Tibial nerve (tissue), 4 donors: Measurements from ENCODE around the gene MXD3. TPM values are rescaled to one million over a fixed set of nuclear protein-coding genes. Genes with fewer than 3 reads are reported as not detected.

Source experiments
- DNase-seq, 2 donors: peaks; one replicate each; pipeline ENCODE4 v3.0.0-alpha.2; 2019; ENCODE audit warnings: low spot score in 2 of 2
- H3K27ac ChIP-seq, 4 donors: fragments of 200-600 bp; sonication (generic) in 3 of 4; one replicate each; pipeline ENCODE4 v1.5.1; 2017 to 2019; ENCODE audit warnings: mild to moderate bottlenecking in 1 of 4
- H3K27me3 ChIP-seq, 2 donors: fragments of 200-600 bp; sonication (generic) in 1 of 2; one replicate each; pipeline versions ENCODE4 v1.5.1 to v1.6.0; 2017 to 2019
- H3K36me3 ChIP-seq, 3 donors: fragments of 200-600 bp; sonication (generic); one replicate each; pipeline ENCODE4 v1.5.1; 2018 to 2019
- H3K4me1 ChIP-seq, 4 donors: fragments of 200-600 bp; sonication (generic) in 3 of 4; one replicate each; pipeline ENCODE4 v1.5.1; 2017 to 2019
- H3K4me3 ChIP-seq, 4 donors: fragments of 200-600 bp; sonication (generic) in 3 of 4; one replicate each; pipeline ENCODE4 v1.5.1; 2017 to 2019; ENCODE audit warnings: mild to moderate bottlenecking in 1 of 4, moderate library complexity in 1 of 4
- H3K9me3 ChIP-seq, 4 donors: fragments of 200-600 bp; sonication (generic) in 3 of 4; one replicate each; pipeline ENCODE4 v1.5.1; 2017 to 2019
- CTCF ChIP-seq, 5 experiments: fragments of 200-600 bp in 3 of 5; fragments of 450-650 bp in 2 of 5; sonication (generic) in 3 of 5; IDR thresholded peaks; one replicate each; pipeline ENCODE4 v1.5.1; 2016 to 2019; ENCODE audit warnings: antibody characterized with exemption in 5 of 5, mild to moderate bottlenecking in 3 of 5, moderate library complexity in 2 of 5
- EP300 ChIP-seq, 2 donors: sonication (generic); formaldehyde crosslinking; IDR thresholded peaks; one replicate each; pipeline ENCODE4 v1.6.1; 2017; ENCODE audit warnings: antibody characterized with exemption in 2 of 2, mild to moderate bottlenecking in 1 of 2
- POLR2A ChIP-seq, 2 donors: fragments of 450-650 bp; IDR thresholded peaks; one replicate each; pipeline ENCODE4 v1.6.1; 2017; ENCODE audit warnings: antibody characterized with exemption in 2 of 2, mild to moderate bottlenecking in 2 of 2, moderate library complexity in 2 of 2
- WGBS, 2 donors: methylation state at CpG; one replicate each; pipeline ENCODE4 v1.1.5; 2018; 5-methylcytosine and 5-hydroxymethylcytosine counted together
- total RNA-seq, 4 donors: library from RNA; depleted of rRNA; stranded (reverse); fragments of >200 nt; gene quantifications; one replicate each; pipeline ENCODE4 v1.1.0, GENCODE V29; 2016

The MXD3 gene
- total RNA-seq, 4 donors from 2014 or later: 5.2 to 33.9 (median 14.7) TPM

- WGBS, 2 donors: 92 to 94% methylated on average over 12 of the region's 12 CpGs
- Histone ChIP-seq H3K4me1 (peaks cover 0 to 4% (median under 1%) of the 10 kb centered on the region in 4 donors), H3K27ac (no peak overlapping the region), H3K36me3 (peaks cover 0 to 96% (median 19%) of the 10 kb centered on the region in 3 donors), H3K9me3 (no peaks in the 10 kb centered on the region), H3K27me3 (no peaks in the 10 kb centered on the region), H3K4me3 (no peak overlapping the region)
- DNase-seq: no peak
- TF ChIP-seq CTCF (IDR thresholded peaks at IDR 0.05): no peak
- TF ChIP-seq EP300 (IDR thresholded peaks at IDR 0.05): no peak
- no peak for TF ChIP-seq POLR2A (IDR thresholded peaks at IDR 0.05)
Measured at GRCh38 chr5:177290816-177291596, 20.7 kb downstream of the MXD3 start.

- no peak for DNase-seq
- 82 to 83% methylated on average over 2 of the region's 2 CpGs for WGBS, 2 donors
- Histone ChIP-seq H3K4me1 (no peaks in the 10 kb centered on the region), H3K27me3 (no peaks in the 10 kb centered on the region), H3K9me3 (no peaks in the 10 kb centered on the region), H3K4me3 (no peak overlapping the region), H3K36me3 (peaks cover 0 to 96% (median 15%) of the 10 kb centered on the region in 3 donors), H3K27ac (no peak overlapping the region)
- no peak for TF ChIP-seq CTCF (IDR thresholded peaks at IDR 0.05)
Measured at GRCh38 chr5:177288191-177288590, 23.5 kb downstream of the MXD3 start.

GRCh38 chr5:177276886-177277285 lies 34.8 kb downstream of the MXD3 start:
- Histone ChIP-seq H3K27ac (peak overlapping the region in 1 of 4 donors; percentile 2), H3K4me3 (no peak overlapping the region), H3K27me3 (no peaks in the 10 kb centered on the region), H3K36me3 (peaks cover 0 to 77% (median 28%) of the 10 kb centered on the region in 3 donors), H3K4me1 (no peaks in the 10 kb centered on the region), H3K9me3 (no peaks in the 10 kb centered on the region)
- TF ChIP-seq POLR2A (IDR thresholded peaks at IDR 0.05): no peak
- TF ChIP-seq EP300 (IDR thresholded peaks at IDR 0.05): no peak
- TF ChIP-seq CTCF (IDR thresholded peaks at IDR 0.05): no peak
- 47 to 48% methylated on average over 1 of the region's 1 CpG for WGBS, 2 donors
- DNase-seq: no peak

GRCh38 chr5:177275883-177276282 lies 35.8 kb downstream of the MXD3 start:
- Histone ChIP-seq H3K9me3 (no peaks in the 10 kb centered on the region), H3K27me3 (no peaks in the 10 kb centered on the region), H3K36me3 (peaks cover 0 to 78% (median 23%) of the 10 kb centered on the region in 3 donors), H3K27ac (no peak overlapping the region), H3K4me1 (no peaks in the 10 kb centered on the region), H3K4me3 (no peak overlapping the region)
- WGBS, 2 donors: 84 to 92% methylated on average over 6 of the region's 6 CpGs
- no peak for TF ChIP-seq CTCF (IDR thresholded peaks at IDR 0.05)
- DNase-seq: no peak

- 95 to 96% methylated on average over 4 of the region's 4 CpGs for WGBS, 2 donors
- H3K27ac ChIP-seq: no peak overlapping the region
- H3K9me3 ChIP-seq: no peaks in the 10 kb centered on the region
- no peak for TF ChIP-seq POLR2A (IDR thresholded peaks at IDR 0.05)
- TF ChIP-seq EP300 (IDR thresholded peaks at IDR 0.05): no peak
- TF ChIP-seq CTCF (IDR thresholded peaks at IDR 0.05): no peak
- H3K27me3 ChIP-seq: no peaks in the 10 kb centered on the region
- DNase-seq: no peak
- H3K4me3 ChIP-seq: no peak overlapping the region
- H3K4me1 ChIP-seq: no peaks in the 10 kb centered on the region
- peaks cover 0 to 86% (median 22%) of the 10 kb centered on the region in 3 donors for H3K36me3 ChIP-seq
Measured at GRCh38 chr5:177271113-177271512, 40.6 kb downstream of the MXD3 start.
